GM12878 (cell line): ENCODE results near the gene FARS2. TPM values are rescaled to one million over a fixed set of nuclear protein-coding genes. Genes with fewer than 3 reads are reported as not detected.

ENCODE experiments used
- BACH1 ChIP-seq: fragments of 450-650 bp; IDR thresholded peaks from 2 replicates; pipeline ENCODE4 v1.6.1; 2017; ENCODE audit warnings: mild to moderate bottlenecking, borderline replicate concordance
- JUND ChIP-seq: IDR thresholded peaks from 2 replicates; pipeline ENCODE4 v1.6.1; 2012; ENCODE audit warnings: low read depth, mild to moderate bottlenecking, low read length, improper control_type of control experiment, moderate library complexity
- KDM1A ChIP-seq: fragments of 200-600 bp; sonication (generic); IDR thresholded peaks from 2 replicates; pipeline ENCODE4 v1.6.1; 2016; ENCODE audit warnings: borderline replicate concordance
- NR2C1 ChIP-seq: fragments of 450-650 bp; IDR thresholded peaks from 2 replicates; pipeline ENCODE4 v1.6.1; 2017; ENCODE audit warnings: antibody characterized with exemption, mild to moderate bottlenecking, moderate library complexity
- NR2F1 ChIP-seq: fragments of 450-650 bp; conservative IDR thresholded peaks from 2 replicates; pipeline ENCODE4 v1.6.1; 2017; ENCODE audit warnings: mild to moderate bottlenecking
- TBL1XR1 ChIP-seq: IDR thresholded peaks from 2 replicates; pipeline ENCODE4 v1.6.1; 2012; ENCODE audit warnings: low read depth, low read length, improper control_type of control experiment
- TCF12 ChIP-seq: IDR thresholded peaks from 2 replicates; pipeline ENCODE4 v1.6.1; 2011; ENCODE audit warnings: low read depth, mild to moderate bottlenecking, low read length
- TCF3 ChIP-seq: IDR thresholded peaks from 2 replicates; pipeline ENCODE4 v1.6.1; 2012; ENCODE audit warnings: low read depth, mild to moderate bottlenecking, low read length, borderline replicate concordance; ENCODE audit not compliant: insufficient read depth
- polyA plus RNA-seq, 11 experiments: library from polyadenylated mRNA; depleted of rRNA in 4 of 11; unstranded in 6 of 11; stranded (reverse) in 5 of 11; fragments of >200 nt; fragmentation: Nextera tagmentation in 4 of 11; fragmentation: Illumina TruSeq in 1 of 11; extraction: Ambion mirVana in 4 of 11; extraction: Trizol in 1 of 11; gene quantifications; 1 replicate in 1 of 11; 2 replicates in 10 of 11; pipeline versions ENCODE4 v1.2.1 to v1.2.3, GENCODE V29; 2011 to 2016; ENCODE audit warnings: inconsistent platforms in 2 of 11, missing spikeins in 2 of 11, low read depth in 1 of 11
- total RNA-seq, 4 experiments: library from RNA; depleted of rRNA in 3 of 4; stranded (reverse); fragments of >200 nt in 3 of 4; fragmentation: Illumina TruSeq in 1 of 4; extraction: Trizol in 1 of 4; gene quantifications; 2 replicates each; pipeline versions ENCODE4 v1.2.1 to v1.2.3, GENCODE V29; 2013 to 2021
- TF ChIP-seq, protein P1 (sequence below): fragments of 450-650 bp; IDR thresholded peaks from 2 replicates; pipeline ENCODE4 v1.6.1; 2016; ENCODE audit warnings: mild to moderate bottlenecking, moderate library complexity, borderline replicate concordance
- TF ChIP-seq, protein P2 (sequence below): fragments of 450-650 bp; formaldehyde crosslinking; IDR thresholded peaks from 2 replicates; pipeline ENCODE4 v1.4.0; 2022; ENCODE audit warnings: mild to moderate bottlenecking, moderate library complexity
- TF ChIP-seq, protein P3 (sequence below): fragments of 450-650 bp; IDR thresholded peaks from 2 replicates; pipeline ENCODE4 v1.6.1; 2017; ENCODE audit warnings: mild to moderate bottlenecking

FARS2 gene
- total and polyA plus RNA-seq, 10 of the 15 experiments (the other 5 are each of a cell fraction or from before 2014, with no cell fraction given): 16.8 to 46.7 (median 25.6) TPM

- TF ChIP-seq, protein P1, sequence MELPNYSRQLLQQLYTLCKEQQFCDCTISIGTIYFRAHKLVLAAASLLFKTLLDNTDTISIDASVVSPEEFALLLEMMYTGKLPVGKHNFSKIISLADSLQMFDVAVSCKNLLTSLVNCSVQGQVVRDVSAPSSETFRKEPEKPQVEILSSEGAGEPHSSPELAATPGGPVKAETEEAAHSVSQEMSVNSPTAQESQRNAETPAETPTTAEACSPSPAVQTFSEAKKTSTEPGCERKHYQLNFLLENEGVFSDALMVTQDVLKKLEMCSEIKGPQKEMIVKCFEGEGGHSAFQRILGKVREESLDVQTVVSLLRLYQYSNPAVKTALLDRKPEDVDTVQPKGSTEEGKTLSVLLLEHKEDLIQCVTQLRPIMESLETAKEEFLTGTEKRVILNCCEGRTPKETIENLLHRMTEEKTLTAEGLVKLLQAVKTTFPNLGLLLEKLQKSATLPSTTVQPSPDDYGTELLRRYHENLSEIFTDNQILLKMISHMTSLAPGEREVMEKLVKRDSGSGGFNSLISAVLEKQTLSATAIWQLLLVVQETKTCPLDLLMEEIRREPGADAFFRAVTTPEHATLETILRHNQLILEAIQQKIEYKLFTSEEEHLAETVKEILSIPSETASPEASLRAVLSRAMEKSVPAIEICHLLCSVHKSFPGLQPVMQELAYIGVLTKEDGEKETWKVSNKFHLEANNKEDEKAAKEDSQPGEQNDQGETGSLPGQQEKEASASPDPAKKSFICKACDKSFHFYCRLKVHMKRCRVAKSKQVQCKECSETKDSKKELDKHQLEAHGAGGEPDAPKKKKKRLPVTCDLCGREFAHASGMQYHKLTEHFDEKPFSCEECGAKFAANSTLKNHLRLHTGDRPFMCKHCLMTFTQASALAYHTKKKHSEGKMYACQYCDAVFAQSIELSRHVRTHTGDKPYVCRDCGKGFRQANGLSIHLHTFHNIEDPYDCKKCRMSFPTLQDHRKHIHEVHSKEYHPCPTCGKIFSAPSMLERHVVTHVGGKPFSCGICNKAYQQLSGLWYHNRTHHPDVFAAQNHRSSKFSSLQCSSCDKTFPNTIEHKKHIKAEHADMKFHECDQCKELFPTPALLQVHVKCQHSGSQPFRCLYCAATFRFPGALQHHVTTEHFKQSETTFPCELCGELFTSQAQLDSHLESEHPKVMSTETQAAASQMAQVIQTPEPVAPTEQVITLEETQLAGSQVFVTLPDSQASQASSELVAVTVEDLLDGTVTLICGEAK: no peak
- TF ChIP-seq KDM1A: no peak
- no peak for TF ChIP-seq JUND
- TF ChIP-seq, protein P2, sequence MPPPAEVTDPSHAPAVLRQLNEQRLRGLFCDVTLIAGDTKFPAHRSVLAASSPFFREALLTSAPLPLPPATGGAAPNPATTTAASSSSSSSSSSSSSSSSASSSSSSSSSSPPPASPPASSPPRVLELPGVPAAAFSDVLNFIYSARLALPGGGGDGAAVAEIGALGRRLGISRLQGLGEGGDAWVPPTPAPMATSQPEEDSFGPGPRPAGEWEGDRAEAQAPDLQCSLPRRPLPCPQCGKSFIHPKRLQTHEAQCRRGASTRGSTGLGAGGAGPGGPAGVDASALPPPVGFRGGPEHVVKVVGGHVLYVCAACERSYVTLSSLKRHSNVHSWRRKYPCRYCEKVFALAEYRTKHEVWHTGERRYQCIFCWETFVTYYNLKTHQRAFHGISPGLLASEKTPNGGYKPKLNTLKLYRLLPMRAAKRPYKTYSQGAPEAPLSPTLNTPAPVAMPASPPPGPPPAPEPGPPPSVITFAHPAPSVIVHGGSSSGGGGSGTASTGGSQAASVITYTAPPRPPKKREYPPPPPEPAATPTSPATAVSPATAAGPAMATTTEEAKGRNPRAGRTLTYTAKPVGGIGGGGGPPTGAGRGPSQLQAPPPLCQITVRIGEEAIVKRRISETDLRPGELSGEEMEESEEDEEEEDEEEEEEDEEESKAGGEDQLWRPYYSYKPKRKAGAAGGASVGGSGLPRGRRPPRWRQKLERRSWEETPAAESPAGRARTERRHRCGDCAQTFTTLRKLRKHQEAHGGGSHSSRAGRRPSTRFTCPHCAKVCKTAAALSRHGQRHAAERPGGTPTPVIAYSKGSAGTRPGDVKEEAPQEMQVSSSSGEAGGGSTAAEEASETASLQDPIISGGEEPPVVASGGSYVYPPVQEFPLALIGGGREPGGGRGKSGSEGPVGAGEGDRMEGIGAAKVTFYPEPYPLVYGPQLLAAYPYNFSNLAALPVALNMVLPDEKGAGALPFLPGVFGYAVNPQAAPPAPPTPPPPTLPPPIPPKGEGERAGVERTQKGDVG (CRISPR knock-in tag): no peak
- no peak for TF ChIP-seq TBL1XR1
- no peak for TF ChIP-seq TCF3
- no peak for TF ChIP-seq NR2C1
- TF ChIP-seq TCF12: no peak
- TF ChIP-seq, protein P3, sequence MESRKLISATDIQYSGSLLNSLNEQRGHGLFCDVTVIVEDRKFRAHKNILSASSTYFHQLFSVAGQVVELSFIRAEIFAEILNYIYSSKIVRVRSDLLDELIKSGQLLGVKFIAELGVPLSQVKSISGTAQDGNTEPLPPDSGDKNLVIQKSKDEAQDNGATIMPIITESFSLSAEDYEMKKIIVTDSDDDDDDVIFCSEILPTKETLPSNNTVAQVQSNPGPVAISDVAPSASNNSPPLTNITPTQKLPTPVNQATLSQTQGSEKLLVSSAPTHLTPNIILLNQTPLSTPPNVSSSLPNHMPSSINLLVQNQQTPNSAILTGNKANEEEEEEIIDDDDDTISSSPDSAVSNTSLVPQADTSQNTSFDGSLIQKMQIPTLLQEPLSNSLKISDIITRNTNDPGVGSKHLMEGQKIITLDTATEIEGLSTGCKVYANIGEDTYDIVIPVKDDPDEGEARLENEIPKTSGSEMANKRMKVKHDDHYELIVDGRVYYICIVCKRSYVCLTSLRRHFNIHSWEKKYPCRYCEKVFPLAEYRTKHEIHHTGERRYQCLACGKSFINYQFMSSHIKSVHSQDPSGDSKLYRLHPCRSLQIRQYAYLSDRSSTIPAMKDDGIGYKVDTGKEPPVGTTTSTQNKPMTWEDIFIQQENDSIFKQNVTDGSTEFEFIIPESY: no peak
- no peak for TF ChIP-seq NR2F1
- TF ChIP-seq BACH1: no peak
Measured at GRCh38 chr6:5412663-5413062, 151.3 kb downstream of the FARS2 start (continued).
